Omental fat pad (tissue), 4 donors: Measurements from ENCODE around the gene BANP. TPM values are rescaled to one million over a fixed set of nuclear protein-coding genes. Genes with fewer than 3 reads are reported as not detected.

Experiments
- ATAC-seq: fragments of 150-250 bp; one replicate; pipeline ENCODE4 v1.9.1; 2016; ENCODE audit warnings: mild to moderate bottlenecking, moderate library complexity; ENCODE audit not compliant: low FRiP score
- DNase-seq: peaks from one replicate; pipeline ENCODE4 v3.0.0-alpha.2; 2019; ENCODE audit warnings: low spot score
- total RNA-seq, 4 donors: library from RNA; depleted of rRNA; stranded (reverse); fragments of >200 nt; gene quantifications; one replicate each; pipeline ENCODE4 v1.1.0, GENCODE V29; 2016
- TF ChIP-seq, protein P1 (sequence below), 3 donors: fragments of 450-650 bp; IDR thresholded peaks; one replicate each; pipeline ENCODE4 v1.5.1; 2016 to 2017; ENCODE audit warnings: antibody characterized with exemption in 3 of 3, mild to moderate bottlenecking in 3 of 3, moderate library complexity in 2 of 3

The BANP gene
- total RNA-seq, 4 donors from 2014 or later, result 20.5 to 35.8 (median 24.6) TPM

GRCh38 chr16:87918338-87918737, 32.9 kb upstream of the BANP start:
- TF ChIP-seq, protein P1, sequence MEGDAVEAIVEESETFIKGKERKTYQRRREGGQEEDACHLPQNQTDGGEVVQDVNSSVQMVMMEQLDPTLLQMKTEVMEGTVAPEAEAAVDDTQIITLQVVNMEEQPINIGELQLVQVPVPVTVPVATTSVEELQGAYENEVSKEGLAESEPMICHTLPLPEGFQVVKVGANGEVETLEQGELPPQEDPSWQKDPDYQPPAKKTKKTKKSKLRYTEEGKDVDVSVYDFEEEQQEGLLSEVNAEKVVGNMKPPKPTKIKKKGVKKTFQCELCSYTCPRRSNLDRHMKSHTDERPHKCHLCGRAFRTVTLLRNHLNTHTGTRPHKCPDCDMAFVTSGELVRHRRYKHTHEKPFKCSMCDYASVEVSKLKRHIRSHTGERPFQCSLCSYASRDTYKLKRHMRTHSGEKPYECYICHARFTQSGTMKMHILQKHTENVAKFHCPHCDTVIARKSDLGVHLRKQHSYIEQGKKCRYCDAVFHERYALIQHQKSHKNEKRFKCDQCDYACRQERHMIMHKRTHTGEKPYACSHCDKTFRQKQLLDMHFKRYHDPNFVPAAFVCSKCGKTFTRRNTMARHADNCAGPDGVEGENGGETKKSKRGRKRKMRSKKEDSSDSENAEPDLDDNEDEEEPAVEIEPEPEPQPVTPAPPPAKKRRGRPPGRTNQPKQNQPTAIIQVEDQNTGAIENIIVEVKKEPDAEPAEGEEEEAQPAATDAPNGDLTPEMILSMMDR (IDR thresholded peaks at IDR 0.05), result no peak
- DNase-seq (no peak), ATAC-seq (no peak)

- ATAC-seq (no peak), DNase-seq (no peak)
- TF ChIP-seq, protein P1 (IDR thresholded peaks at IDR 0.05), result no peak
These were observed 32.2 kb upstream of the BANP start for GRCh38 chr16:87918866-87919680.

DNA sequence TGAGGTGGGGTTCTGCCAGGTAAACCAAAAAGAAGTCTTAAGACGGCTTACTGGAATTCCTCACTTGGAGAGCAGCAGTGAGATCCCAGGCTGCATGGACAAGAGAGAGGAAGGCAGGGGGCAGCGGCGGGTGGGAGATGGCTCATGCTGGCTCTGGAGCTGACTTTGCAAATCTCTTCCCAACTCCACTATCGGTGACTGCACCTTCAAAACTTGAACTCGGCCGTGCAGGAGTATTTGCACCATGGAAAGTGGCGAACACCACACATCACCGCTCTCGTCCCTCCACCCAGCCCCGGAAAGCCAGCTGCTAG, 31.6 kb upstream of the BANP start:
- DNase-seq (no peak), ATAC-seq (no peak)
- TF ChIP-seq, protein P1 (IDR thresholded peaks at IDR 0.05), result no peak

DNA sequence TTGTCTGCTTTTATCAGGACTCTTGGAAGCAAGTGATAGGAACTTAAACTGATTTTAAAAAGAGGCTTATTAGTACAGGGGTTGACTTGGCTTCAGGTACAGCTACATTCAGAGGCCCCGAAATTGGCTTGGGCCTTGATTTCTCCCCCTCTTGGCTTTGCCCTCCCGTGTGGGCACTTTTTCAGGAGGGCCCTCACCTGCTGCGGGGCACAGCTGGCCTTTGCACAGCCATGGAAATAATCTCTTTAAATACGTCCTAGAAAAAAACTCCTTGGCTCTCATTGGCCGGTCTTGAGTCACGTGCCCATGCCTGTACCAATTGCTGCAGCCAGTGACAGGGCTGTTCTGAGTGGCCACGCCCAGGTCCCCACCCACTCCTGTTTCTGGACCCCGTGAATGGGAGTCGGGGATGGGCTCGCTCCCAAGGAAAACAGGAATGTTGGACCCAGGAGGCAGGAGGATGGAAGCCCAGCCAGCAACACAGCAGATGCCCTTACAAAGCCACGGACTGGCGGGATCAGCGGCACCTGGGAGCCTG, 29.9 kb upstream of the BANP start:
- DNase-seq (no peak), ATAC-seq (no peak)
- TF ChIP-seq, protein P1 (IDR thresholded peaks at IDR 0.05), result no peak

DNA sequence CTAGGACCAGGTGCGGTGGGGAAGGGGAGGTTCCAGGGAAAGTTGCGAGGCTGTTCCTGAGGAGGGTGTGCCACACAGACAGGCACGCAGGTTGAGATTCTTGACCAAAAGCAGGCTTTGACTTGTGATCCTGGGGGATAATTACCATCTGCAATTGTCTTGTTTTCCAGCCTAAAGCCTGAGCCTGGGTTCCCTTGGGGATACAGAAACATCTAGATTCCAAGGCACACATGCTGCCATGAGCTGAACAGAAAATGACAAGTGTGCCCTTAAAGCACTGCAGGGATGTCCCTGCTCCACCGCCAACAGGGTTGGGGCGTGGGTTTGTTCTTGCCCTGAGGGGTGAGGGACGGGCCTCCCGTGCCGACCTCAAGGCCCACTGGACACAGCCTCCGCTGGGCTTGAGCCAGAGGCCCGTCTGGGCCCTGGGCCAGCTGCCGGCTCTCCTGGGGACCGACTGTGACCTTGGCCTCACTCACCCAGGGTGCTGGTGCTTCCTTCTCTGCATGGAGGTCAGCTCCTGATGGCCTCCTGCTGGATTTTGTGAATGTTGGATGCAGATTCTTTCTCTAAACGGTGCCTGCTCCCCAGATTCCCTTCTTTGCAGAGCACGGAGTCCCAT, 28.9 kb upstream of the BANP start:
- no peak for DNase-seq
- ATAC-seq, result no peak
- TF ChIP-seq, protein P1 (IDR thresholded peaks at IDR 0.05), result no peak

DNA sequence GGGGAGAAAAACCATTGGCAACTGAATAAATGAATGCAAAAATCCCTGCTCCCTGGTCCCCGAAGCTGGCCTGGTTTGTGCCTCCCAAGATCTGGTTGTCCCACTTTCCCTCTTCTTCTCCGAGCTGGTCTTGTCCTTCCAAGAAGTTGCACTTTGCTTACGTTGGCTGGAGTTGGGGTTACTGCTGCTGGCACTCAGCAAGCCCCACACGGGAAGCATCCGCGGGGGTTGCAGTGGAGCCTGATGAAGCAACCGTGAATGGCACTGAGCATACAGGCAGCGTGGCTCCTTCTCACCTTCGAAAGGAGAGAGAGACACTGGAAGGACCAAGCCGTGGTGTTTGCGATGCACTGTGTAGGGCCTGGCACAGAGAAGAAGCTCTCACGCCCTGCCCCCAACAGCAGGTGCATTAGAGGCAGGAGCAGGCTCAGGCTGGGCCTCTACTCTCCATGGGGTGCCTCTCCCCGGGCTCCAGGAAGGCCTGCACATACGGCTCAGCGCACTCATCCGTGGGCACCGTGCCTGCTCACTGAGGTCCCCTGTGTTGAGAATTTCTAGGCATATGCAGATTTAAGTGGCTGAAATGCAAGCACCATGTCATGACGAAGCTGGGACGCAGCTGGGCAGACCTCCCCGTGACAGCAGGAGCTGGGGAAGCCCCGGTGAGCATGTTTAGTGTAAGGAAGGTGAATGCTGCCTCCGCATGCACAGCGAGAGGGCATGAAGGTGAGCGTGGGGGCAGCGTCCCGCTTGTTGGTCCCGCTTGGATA, 27.0 kb upstream of the BANP start:
- TF ChIP-seq, protein P1 (IDR thresholded peaks at IDR 0.05), result no peak
- ATAC-seq (no peak), DNase-seq (no peak)
